ENCODE results near the gene HARS1.
"Not testable (repeated sequence)": the region's sequence is repeated elsewhere in the genome, so short reads cannot be mapped to it uniquely, and the experiment has no call there.

HARS1 gene

GRCh38 chr5:140690941-140691924, at the start of gene HARS1, which contains the start of gene HARS2:
Gene HARS1, minus strand, starts transcription at chr5:140691370. Its CDS starts 66 bp downstream, at chr5:140691304.
Gene HARS2, plus strand, starts transcription at chr5:140691455. Its CDS starts 194 bp downstream, at chr5:140691649.
- DNase-seq (ENCODE audit: low read depth in 2 of 2), result peak; percentile 61 to 70

- DNase-seq (ENCODE audit: low read depth in 2 of 2), result no peak
These were observed 46.3 kb upstream of the HARS1 start for GRCh38 chr5:140737486-140737885.

GRCh38 chr5:140734354-140734753, 43.2 kb upstream of the HARS1 start:
- DNase-seq (ENCODE audit: low read depth in 2 of 2), result no peak

- DNase-seq (ENCODE audit: low read depth in 2 of 2), result no peak
These were observed 41.9 kb upstream of the HARS1 start for GRCh38 chr5:140733098-140733497.

- DNase-seq (ENCODE audit: low read depth in 2 of 2), result peak; percentile 31 to 42
These were observed 34.8 kb upstream of the HARS1 start for GRCh38 chr5:140725799-140726471.

GRCh38 chr5:140721395-140721794, 30.2 kb upstream of the HARS1 start:
- not testable (repeated sequence) for DNase-seq (ENCODE audit: low read depth in 2 of 2)

GRCh38 chr5:140720738-140721137, 29.6 kb upstream of the HARS1 start:
- DNase-seq (ENCODE audit: low read depth in 2 of 2), result not testable (repeated sequence)

- no peak for DNase-seq (ENCODE audit: low read depth in 2 of 2)
These were observed 27.1 kb upstream of the HARS1 start for GRCh38 chr5:140718266-140718592.

- not testable (repeated sequence) for DNase-seq (ENCODE audit: low read depth in 2 of 2)
These were observed 25.1 kb upstream of the HARS1 start for GRCh38 chr5:140716238-140716637.

GRCh38 chr5:140713562-140714094, 22.5 kb upstream of the HARS1 start:
- no peak for DNase-seq (ENCODE audit: low read depth in 2 of 2)

GRCh38 chr5:140711794-140712193, 20.6 kb upstream of the HARS1 start:
- DNase-seq (ENCODE audit: low read depth in 2 of 2), result no peak

GRCh38 chr5:140710899-140711552, 19.9 kb upstream of the HARS1 start:
- DNase-seq (ENCODE audit: low read depth in 2 of 2), result peak; percentile 85

- DNase-seq (ENCODE audit: low read depth in 2 of 2), result not testable (repeated sequence)
These were observed 17.6 kb upstream of the HARS1 start for GRCh38 chr5:140708787-140709186.

- no peak for DNase-seq (ENCODE audit: low read depth in 2 of 2)
These were observed 16.6 kb upstream of the HARS1 start for GRCh38 chr5:140707812-140708211.

- DNase-seq (ENCODE audit: low read depth in 2 of 2), result peak; percentile 77 to 86
These were observed 9.3 kb upstream of the HARS1 start, which contains the start of gene ZMAT2 for GRCh38 chr5:140700177-140701144. Gene ZMAT2, plus strand, starts transcription at chr5:140700447. Its CDS starts 14 bp downstream, at chr5:140700461.

- DNase-seq (ENCODE audit: low read depth in 2 of 2), result no peak
These were observed 5.8 kb upstream of the HARS1 start for GRCh38 chr5:140696891-140697492.

GRCh38 chr5:140694276-140694675, 3.1 kb upstream of the HARS1 start:
- DNase-seq (ENCODE audit: low read depth in 2 of 2), result no peak

- no peak for DNase-seq (ENCODE audit: low read depth in 2 of 2)
These were observed 716 bp downstream of the HARS1 start for GRCh38 chr5:140690376-140690932.

- DNase-seq (ENCODE audit: low read depth in 2 of 2), result no peak
These were observed 12.2 kb downstream of the HARS1 start for GRCh38 chr5:140678993-140679392.

- no peak for DNase-seq (ENCODE audit: low read depth in 2 of 2)
These were observed 13.2 kb downstream of the HARS1 start for GRCh38 chr5:140677947-140678346.

Data from stimulated activated CD8-positive, alpha-beta memory T cell treated with anti-CD3 and anti-CD28 coated beads, Interleukin-7, amount 100 ng/mL, for 1 hour (primary cell).